ENCODE results near the gene TMEM222.
"Not testable (repeated sequence)": the region's sequence is repeated elsewhere in the genome, so short reads cannot be mapped to it uniquely, and the experiment has no call there.

Gene TMEM222, protein sequence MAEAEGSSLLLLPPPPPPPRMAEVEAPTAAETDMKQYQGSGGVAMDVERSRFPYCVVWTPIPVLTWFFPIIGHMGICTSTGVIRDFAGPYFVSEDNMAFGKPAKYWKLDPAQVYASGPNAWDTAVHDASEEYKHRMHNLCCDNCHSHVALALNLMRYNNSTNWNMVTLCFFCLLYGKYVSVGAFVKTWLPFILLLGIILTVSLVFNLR

DNA sequence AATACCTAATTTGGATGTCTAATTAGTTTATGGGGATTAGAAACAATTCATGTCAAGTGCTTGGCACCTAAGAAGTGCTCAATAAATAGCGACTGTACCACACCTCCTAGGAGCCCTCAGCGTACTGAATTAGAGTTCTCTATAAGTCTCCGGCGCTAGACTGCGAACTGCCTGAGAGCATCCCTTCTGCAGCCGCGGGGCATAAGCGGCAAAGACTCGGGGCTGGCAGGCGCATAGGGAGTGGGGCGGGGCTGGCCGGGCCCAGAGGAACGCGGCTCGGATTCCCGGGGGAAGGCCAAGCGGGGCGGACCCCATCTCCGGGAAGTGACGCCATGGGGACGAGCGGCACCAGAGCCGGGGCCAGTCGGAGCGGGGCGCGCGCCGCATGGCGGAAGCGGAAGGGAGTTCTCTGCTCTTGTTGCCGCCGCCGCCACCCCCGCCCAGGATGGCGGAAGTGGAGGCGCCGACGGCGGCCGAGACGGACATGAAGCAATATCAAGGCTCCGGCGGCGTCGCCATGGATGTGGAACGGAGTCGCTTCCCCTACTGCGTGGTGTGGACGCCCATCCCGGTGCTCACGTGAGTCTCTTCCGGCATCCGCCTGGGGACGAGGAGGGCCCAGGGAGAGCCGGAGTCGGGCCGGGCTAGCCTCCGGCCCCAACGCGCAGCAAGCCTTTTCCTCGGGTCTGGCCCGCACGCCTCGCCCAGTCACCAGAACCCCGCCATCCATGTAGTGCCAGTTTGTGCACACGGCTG is at the start of gene TMEM222:
TMEM222 (plus strand) TSS at position 351 of the 756 bp plus-strand sequence; CDS start at position 386, 35 bp downstream.
- Mint-ChIP-seq H3K4me3 (peak within 1 kb of the TSS; percentile 93), H3K36me3 (ENCODE audit: insufficient read depth) (peaks cover 19% of the 10 kb centered on the region), H3K4me1 (peaks cover 46% of the 10 kb centered on the region), H3K27me3 (no peaks in the 10 kb centered on the region), H3K9me3 (no peaks in the 10 kb centered on the region), H3K27ac (ENCODE audit: low read depth) (peak within 1 kb of the TSS; percentile 87)
- DNase-seq (ENCODE audit: low spot score in 2 of 2) = peak; percentile 92 to 95
- ATAC-seq (replicated peaks; ENCODE audit: extremely low read depth, poor library complexity, severe bottlenecking) = peak; percentile 97

DNA sequence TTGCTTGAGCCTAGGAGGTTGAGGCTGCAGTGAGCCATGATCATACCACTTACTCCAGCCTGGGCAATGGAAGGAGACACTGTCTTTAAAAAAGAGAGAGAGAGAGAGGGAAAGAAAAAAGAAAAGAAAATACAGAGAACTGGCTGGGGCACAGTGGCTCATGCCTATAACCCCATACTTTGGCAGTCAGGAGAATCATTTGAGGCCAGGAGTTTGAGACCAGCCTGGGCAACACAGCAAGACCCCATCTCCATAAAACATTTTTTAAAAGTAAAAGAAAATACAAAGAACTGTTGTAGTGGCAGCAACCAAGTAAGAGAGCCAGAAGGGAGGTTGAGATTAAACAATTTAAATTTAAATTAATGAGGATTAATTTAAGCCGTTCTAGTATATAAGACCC is 47.8 kb upstream of the TMEM222 start:
- Mint-ChIP-seq H3K36me3 (ENCODE audit: insufficient read depth) (peaks cover 14% of the 10 kb centered on the region), H3K4me1 (peaks cover 16% of the 10 kb centered on the region), H3K9me3 (no peaks in the 10 kb centered on the region), H3K4me3 (no peak overlapping the region), H3K27me3 (no peaks in the 10 kb centered on the region), H3K27ac (ENCODE audit: low read depth) (no peak overlapping the region)
- DNase-seq (ENCODE audit: low spot score in 2 of 2) (no peak), ATAC-seq (replicated peaks; ENCODE audit: extremely low read depth, poor library complexity, severe bottlenecking) (no peak)

DNA sequence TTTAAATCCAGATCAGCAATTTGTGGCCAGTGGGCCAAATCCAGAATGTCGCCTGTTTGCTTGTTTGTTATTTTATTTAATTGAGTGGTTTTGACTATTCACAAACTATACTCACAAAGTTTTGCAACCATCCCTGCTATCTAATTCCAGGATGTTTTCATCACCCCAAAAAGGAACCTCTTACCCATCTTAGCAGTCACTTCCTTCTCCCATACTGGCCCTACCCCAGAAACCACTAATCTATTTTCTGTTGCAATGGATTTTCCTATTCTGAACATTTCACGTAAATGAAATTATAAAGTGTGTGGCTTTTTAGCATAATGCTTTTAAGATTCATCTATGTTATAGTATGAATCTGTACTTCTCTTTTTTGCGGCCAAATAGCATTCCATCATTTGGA is 46.3 kb upstream of the TMEM222 start:
- ATAC-seq (replicated peaks; ENCODE audit: extremely low read depth, poor library complexity, severe bottlenecking) (no peak), DNase-seq (ENCODE audit: low spot score in 2 of 2) (no peak)
- Mint-ChIP-seq H3K36me3 (ENCODE audit: insufficient read depth) (peaks cover 17% of the 10 kb centered on the region), H3K4me3 (no peak overlapping the region), H3K27me3 (no peaks in the 10 kb centered on the region), H3K27ac (ENCODE audit: low read depth) (no peak overlapping the region), H3K9me3 (no peaks in the 10 kb centered on the region), H3K4me1 (peaks cover 16% of the 10 kb centered on the region)

DNA sequence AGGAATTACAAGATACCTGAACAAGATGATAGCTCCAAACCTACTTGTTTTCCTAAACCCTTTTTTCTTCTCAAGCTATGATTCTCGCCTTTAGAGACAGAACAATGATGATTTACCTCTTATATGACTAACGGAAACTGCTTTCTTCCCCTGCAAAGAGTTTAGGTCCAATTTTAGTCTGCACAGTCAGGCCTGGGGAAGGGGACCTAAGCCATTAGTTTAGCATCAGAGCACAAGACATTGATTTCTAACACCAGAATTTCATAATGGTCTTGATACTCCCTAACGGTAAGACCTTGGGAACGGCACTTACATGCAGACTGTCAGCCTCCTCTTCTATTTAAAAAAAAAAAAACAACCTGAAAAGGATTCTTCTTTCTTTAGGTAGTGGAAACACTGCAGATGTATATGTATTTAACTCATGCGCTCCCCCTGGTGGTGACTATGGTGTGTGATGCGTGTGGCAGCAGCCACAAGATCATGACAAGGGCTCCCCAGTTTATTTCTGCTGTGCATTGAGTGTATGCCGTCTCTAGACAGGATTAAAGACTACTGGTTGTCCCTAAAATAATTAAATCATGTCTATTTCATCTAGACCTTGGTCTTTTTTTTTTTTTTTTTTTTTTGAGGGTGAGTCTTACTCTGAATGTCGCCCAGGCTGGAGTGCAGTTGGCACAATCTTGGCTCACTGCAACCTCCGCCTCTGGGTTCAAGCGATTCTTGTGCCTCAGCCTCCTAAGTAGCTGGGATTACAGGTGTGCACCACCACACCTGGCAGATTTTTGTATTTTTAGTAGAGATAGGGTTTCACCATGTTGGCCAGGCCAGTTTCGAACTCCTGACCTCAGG is 37.3 kb upstream of the TMEM222 start:
- Mint-ChIP-seq H3K36me3 (ENCODE audit: insufficient read depth) (peaks cover 33% of the 10 kb centered on the region), H3K9me3 (no peaks in the 10 kb centered on the region), H3K27ac (ENCODE audit: low read depth) (no peak overlapping the region), H3K4me3 (no peak overlapping the region), H3K4me1 (peaks cover 5% of the 10 kb centered on the region), H3K27me3 (no peaks in the 10 kb centered on the region)
- DNase-seq (ENCODE audit: low spot score in 2 of 2) (peak; percentile 75 to 87), ATAC-seq (replicated peaks; ENCODE audit: extremely low read depth, poor library complexity, severe bottlenecking) (peak; percentile 83)

DNA sequence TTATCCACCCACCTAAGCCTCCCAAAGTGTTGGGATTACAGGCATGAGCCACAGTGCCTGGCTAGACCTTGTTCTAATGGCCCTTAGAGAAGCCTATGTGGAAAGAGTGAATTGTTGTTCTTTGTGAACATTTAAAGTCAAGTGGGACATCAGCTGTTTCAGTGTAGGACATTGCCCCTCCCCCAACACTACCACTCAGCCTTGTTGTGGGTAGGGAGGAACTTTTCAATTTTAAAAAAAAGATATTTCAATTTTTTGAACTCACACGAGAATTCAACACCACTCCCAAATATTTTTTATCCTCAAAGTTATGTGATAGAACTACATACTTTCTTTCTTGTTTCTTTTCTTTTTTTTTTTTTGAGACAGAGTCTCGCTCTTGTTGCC is 36.7 kb upstream of the TMEM222 start:
- Mint-ChIP-seq H3K36me3 (ENCODE audit: insufficient read depth) (peaks cover 34% of the 10 kb centered on the region), H3K4me1 (peaks cover 5% of the 10 kb centered on the region), H3K4me3 (no peak overlapping the region), H3K9me3 (no peaks in the 10 kb centered on the region), H3K27me3 (no peaks in the 10 kb centered on the region), H3K27ac (ENCODE audit: low read depth) (no peak overlapping the region)
- ATAC-seq (replicated peaks; ENCODE audit: extremely low read depth, poor library complexity, severe bottlenecking) (no peak), DNase-seq (ENCODE audit: low spot score in 2 of 2) (no peak)

DNA sequence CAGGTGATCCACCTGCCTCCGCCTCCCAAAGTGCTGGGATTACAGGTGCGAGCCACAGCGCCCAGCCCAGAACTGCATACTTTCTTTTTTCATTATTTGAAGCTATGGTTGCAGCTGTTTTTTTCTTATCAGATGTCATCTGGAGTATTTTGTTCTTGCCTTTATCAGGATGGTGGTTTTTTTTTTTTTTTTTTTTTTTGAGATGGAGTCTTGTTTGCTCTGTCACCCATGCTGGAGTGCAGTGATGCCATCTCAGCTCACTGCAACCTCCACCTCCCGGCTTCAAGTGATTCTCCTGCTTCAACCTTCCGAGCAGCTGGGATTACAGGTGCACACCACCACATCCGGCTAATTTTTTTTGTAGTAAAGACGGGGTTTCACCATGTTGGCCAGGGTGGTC is 36.1 kb upstream of the TMEM222 start:
- ATAC-seq (replicated peaks; ENCODE audit: extremely low read depth, poor library complexity, severe bottlenecking); H3K4me3 Mint-ChIP-seq; H3K9me3 Mint-ChIP-seq; H3K4me1 Mint-ChIP-seq; H3K27ac Mint-ChIP-seq (ENCODE audit: low read depth); DNase-seq (ENCODE audit: low spot score in 2 of 2); H3K27me3 Mint-ChIP-seq: not testable (repeated sequence)
- peaks cover 37% of the 10 kb centered on the region for H3K36me3 Mint-ChIP-seq (ENCODE audit: insufficient read depth)

DNA sequence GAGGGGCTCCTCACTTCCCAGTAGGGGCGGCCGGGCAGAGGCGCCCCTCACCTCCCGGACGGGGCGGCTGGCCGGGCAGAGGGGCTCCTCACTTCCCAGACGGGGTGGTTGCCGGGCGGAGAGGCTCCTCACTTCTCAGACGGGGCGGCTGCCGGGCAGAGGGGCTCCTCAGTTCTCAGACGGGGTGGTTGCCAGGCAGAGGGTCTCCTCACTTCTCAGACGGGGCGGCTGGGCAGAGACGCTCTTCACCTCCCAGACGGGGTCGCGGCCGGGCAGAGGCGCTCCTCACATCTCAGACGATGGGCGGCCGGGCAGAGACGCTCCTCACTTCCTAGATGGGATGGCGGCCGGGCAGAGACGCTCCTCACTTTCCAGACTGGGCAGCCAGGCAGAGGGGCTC is 32.8 kb upstream of the TMEM222 start:
- not testable (repeated sequence) for ATAC-seq (replicated peaks; ENCODE audit: extremely low read depth, poor library complexity, severe bottlenecking)

DNA sequence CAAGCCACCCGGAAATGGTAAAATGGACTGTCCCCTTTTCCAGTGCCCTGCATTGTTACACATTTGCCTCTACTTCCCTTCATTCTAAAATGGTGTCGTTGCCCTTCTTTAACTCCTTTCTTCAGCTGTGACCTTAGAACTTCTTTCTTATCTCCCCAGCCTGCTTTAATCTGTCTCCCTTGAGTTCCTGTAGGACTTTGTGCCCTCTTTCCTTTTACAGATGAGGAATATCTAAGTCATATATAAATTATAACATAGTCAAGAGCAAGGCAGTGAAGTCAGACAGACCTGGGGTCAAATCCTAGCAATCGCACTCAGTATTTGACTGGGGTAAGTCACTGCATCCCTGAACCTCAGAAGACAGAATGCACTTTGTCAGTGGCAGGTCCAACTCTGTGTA is 31.4 kb upstream of the TMEM222 start:
- H3K36me3 Mint-ChIP-seq (ENCODE audit: insufficient read depth) = peaks cover 44% of the 10 kb centered on the region
- peaks cover 5% of the 10 kb centered on the region for H3K4me1 Mint-ChIP-seq
- ATAC-seq (replicated peaks; ENCODE audit: extremely low read depth, poor library complexity, severe bottlenecking) (no peak), DNase-seq (ENCODE audit: low spot score in 2 of 2) (no peak)
- no peak overlapping the region for H3K27ac Mint-ChIP-seq (ENCODE audit: low read depth)
- no peaks in the 10 kb centered on the region for H3K27me3 Mint-ChIP-seq
- no peaks in the 10 kb centered on the region for H3K9me3 Mint-ChIP-seq
- no peak overlapping the region for H3K4me3 Mint-ChIP-seq

More for the DNA sequence above, 32.8 kb upstream of the TMEM222 start:
- H3K27ac Mint-ChIP-seq (ENCODE audit: low read depth); H3K4me3 Mint-ChIP-seq; H3K9me3 Mint-ChIP-seq; H3K27me3 Mint-ChIP-seq; DNase-seq (ENCODE audit: low spot score in 2 of 2); H3K4me1 Mint-ChIP-seq: not testable (repeated sequence)
- peaks cover 49% of the 10 kb centered on the region for H3K36me3 Mint-ChIP-seq (ENCODE audit: insufficient read depth)

DNA sequence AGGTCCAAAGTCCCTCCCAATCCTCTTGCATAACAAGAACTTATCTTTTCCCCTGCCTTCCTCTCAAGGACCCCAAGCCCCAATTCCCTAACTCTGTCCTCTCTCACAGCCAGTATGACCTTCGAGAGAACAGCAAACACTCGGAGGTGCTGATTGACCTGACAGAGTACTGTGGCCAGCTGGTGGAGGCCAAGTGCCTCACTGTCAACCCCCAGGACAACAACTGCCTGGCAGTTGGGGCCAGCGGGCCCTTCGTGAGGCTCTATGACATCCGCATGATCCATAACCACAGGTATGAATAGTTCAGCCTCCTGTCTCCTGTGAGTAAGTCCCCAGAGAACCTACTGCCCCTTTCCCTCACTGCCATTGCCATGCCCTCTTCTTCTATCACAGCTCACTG is 29.9 kb upstream of the TMEM222 start:
- H3K4me3 Mint-ChIP-seq = no peak overlapping the region
- H3K4me1 Mint-ChIP-seq = peaks cover 5% of the 10 kb centered on the region
- ATAC-seq (replicated peaks; ENCODE audit: extremely low read depth, poor library complexity, severe bottlenecking) = no peak
- no peaks in the 10 kb centered on the region for H3K9me3 Mint-ChIP-seq
- no peaks in the 10 kb centered on the region for H3K27me3 Mint-ChIP-seq
- peak overlapping the region; percentile 41 for H3K27ac Mint-ChIP-seq (ENCODE audit: low read depth)
- no peak for DNase-seq (ENCODE audit: low spot score in 2 of 2)
- peaks cover 43% of the 10 kb centered on the region for H3K36me3 Mint-ChIP-seq (ENCODE audit: insufficient read depth)

DNA sequence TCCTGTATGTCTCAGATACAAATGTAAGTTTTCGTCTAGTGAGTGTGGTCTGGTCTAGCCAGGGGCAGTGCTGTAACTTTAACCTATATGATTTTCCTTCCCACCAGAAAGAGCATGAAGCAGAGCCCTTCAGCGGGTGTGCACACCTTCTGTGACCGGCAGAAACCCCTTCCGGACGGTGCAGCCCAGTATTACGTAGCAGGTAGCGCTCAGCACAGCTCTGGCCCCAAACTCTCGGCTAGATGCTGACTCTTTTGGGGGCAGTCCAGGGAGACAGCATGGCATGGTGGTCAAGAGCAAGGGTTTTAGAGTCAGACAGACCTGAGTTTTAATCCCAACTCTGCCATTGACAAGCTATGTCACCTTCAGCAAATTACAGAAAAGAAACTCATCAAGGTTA is 28.0 kb upstream of the TMEM222 start:
- H3K27me3 Mint-ChIP-seq = no peaks in the 10 kb centered on the region
- DNase-seq (ENCODE audit: low spot score in 2 of 2) (no peak), ATAC-seq (replicated peaks; ENCODE audit: extremely low read depth, poor library complexity, severe bottlenecking) (no peak)
- no peak overlapping the region for H3K27ac Mint-ChIP-seq (ENCODE audit: low read depth)
- peaks cover 36% of the 10 kb centered on the region for H3K36me3 Mint-ChIP-seq (ENCODE audit: insufficient read depth)
- H3K9me3 Mint-ChIP-seq = no peaks in the 10 kb centered on the region
- no peak overlapping the region for H3K4me3 Mint-ChIP-seq
- H3K4me1 Mint-ChIP-seq = no peaks in the 10 kb centered on the region

DNA sequence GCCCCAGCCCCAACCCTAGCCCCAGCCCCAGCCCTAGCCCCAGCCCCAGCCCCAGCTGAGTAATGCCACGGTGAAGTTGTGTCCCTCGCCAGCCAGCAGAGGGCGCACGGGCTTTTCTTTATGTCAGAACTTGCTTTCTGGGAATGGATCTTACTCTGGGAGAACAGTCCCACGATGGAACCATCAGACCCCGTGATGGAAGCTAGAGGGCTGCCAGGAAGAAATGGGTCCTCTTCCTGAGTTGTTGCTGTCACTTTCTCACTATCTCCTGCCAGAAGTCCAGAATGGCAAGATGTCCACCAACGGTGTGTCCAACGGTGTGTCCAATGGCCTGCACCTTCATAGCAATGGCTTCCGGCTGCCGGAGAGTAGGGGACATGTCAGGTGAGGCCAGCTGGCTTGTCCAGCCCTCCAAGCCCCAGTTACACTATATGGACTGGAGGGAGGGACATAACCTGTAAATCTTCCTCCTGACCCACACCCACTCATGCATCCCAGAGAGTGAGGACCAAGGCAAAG is 25.1 kb upstream of the TMEM222 start:
- DNase-seq (ENCODE audit: low spot score in 2 of 2) (peak; percentile 18 to 57), ATAC-seq (replicated peaks; ENCODE audit: extremely low read depth, poor library complexity, severe bottlenecking) (peak; percentile 41)
- no peak overlapping the region for H3K27ac Mint-ChIP-seq (ENCODE audit: low read depth)
- peaks cover 40% of the 10 kb centered on the region for H3K36me3 Mint-ChIP-seq (ENCODE audit: insufficient read depth)
- no peaks in the 10 kb centered on the region for H3K9me3 Mint-ChIP-seq
- no peaks in the 10 kb centered on the region for H3K27me3 Mint-ChIP-seq
- H3K4me1 Mint-ChIP-seq = peaks cover 4% of the 10 kb centered on the region
- no peak overlapping the region for H3K4me3 Mint-ChIP-seq

DNA sequence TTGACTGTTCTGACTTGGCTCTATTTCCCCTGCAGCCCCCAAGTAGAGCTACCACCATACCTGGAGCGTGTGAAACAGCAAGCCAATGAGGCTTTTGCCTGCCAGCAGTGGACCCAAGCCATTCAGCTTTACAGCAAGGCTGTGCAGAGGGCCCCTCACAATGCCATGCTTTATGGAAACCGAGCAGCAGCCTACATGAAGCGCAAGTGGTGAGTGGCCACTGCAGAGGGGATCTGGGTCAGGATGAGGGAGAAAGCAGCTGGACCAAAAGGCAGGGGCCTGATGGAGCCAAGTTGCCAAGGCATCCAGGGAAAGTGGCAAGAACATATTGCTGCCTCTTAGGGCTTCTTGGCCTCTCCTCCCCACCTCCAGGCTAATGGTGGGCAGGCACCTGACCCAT is 24.1 kb upstream of the TMEM222 start:
- DNase-seq (ENCODE audit: low spot score in 2 of 2) (no peak), ATAC-seq (replicated peaks; ENCODE audit: extremely low read depth, poor library complexity, severe bottlenecking) (no peak)
- no peak overlapping the region for H3K27ac Mint-ChIP-seq (ENCODE audit: low read depth)
- peaks cover 4% of the 10 kb centered on the region for H3K4me1 Mint-ChIP-seq
- H3K27me3 Mint-ChIP-seq = no peaks in the 10 kb centered on the region
- no peak overlapping the region for H3K4me3 Mint-ChIP-seq
- H3K36me3 Mint-ChIP-seq (ENCODE audit: insufficient read depth) = peaks cover 35% of the 10 kb centered on the region
- no peaks in the 10 kb centered on the region for H3K9me3 Mint-ChIP-seq

Data from central memory CD8-positive, alpha-beta T cell (primary cell).